Left lobe of liver (tissue), 2 donors: Measurements from ENCODE around the gene EPHA1. TPM values are rescaled to one million over a fixed set of nuclear protein-coding genes. Genes with fewer than 3 reads are reported as not detected.

ENCODE experiments used
- ATAC-seq: fragments of 200-7000 bp; cut with Tn5 transposase; one replicate; pipeline ENCODE4 v1.9.1; 2020; ENCODE audit warnings: mild to moderate bottlenecking, moderate library complexity
- DNase-seq: peaks from one replicate; pipeline ENCODE4 v3.0.0-alpha.2; 2020; ENCODE audit warnings: low spot score
- total RNA-seq: library from RNA; stranded (reverse); gene quantifications from one replicate; pipeline ENCODE4 v1.2.1, GENCODE V29; 2021
- donor health status: DM: no; HTN: no; CAD: no; lungs with moderate emphysema.
- donor health status: DM: no; HTN: yes; CAD: no.

EPHA1 gene
- 39.6 TPM for total RNA-seq

DNA sequence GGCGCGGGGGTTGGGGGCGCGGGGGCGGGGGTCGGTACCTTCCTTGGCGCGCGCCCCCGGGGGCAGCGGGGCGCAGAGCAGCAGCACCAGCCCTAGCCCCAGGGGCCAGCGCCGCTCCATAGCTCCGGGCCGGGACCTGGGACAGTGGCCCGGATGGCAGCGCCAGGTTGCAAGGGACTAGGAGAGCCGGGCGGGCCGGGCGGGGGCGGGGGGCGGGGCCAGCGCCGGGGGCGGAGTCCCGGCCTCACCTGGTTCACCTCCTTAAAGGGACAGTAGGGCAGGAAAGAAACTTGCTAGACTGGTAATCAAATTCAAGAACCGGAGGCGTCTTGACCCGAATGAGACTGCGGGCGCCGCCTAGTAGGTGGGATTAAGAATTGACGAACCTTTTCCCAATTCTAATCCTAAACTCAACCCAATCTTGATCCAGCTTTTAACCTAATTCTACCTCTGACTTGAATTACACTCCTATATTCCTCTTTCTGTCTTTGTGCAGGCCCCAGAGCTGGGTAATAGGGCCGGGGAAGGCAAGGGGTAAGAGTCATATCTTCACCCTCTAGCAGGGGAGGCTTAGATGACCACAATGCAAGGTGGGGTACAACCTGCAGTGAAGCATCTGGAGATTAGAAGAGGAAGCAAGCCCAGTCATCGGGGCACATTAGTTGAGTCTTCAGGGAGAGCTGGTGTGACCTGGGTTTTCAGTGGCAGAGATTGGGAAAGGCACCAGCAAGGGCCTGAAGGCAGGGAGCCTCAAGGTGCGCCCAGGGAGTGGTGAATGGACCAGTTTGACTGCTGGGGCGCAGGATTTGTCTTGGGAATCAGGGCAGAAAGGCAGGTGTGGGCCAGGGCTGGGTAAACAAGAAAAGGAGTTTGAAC, at the start of gene EPHA1:
Gene EPHA1 (minus strand): TSS at position 171 of the 876 bp plus-strand sequence. CDS start 51 bp downstream, at position 120.
- peak; percentile 89 for ATAC-seq

DNA sequence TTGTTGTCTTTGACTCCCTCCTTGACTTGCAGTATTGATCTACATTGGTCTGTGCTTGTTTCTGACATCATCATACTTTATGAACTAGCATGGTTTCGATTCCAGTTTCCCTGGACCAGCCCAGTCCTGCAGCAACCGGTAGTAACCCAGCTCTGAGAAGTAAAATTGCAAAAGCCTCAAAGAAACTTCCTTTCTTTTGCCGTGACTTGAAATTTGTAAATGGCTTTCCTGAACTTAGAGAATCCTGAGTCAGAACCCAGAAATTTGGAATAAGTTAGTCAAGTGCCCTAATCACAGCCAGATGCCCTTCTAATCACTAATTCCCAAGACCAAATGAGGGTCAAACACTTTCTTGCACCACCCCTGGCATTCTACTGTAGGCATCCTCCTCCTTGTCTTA, 49.6 kb upstream of the EPHA1 start:
- ATAC-seq = no peak
- no peak for DNase-seq

More for the DNA sequence above, at the start of gene EPHA1:
- DNase-seq = peak; percentile 80

DNA sequence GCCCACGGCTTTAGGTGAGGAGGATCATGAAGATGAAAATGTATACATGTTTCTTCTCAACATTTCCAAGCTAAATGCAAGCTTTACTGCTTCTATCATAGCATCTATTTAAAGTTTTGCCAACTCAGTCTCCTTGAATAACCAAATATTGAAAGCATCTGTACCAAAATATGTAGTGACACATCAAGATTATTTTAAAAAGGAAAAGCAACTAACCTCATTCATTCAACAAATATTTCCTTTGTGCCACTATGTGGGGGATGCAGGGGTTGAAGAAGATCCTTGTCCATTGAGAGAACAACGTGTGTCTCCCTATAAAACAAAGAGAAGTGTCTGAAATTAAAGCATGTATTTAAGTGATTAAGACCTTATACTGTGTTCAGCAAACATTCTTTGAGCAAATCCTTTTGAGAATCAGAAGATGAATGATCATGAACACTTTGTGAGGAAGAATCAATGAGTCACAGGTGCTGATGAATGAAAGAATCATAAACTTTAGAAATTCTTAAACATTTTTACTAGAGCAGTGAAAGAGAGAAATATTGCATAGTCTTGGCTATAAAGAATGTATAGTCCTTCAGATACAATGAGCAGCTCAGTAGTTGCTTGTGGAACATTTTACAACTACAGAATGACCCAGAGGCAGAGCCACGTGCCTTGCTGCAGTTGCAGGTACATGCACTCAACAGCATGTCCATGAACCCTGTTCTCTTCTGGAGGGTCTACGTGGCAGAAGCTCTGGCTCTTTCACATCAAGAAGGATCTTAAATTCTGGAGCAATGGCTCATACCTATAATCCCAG, 48.5 kb upstream of the EPHA1 start:
- DNase-seq (no peak), ATAC-seq (no peak)

DNA sequence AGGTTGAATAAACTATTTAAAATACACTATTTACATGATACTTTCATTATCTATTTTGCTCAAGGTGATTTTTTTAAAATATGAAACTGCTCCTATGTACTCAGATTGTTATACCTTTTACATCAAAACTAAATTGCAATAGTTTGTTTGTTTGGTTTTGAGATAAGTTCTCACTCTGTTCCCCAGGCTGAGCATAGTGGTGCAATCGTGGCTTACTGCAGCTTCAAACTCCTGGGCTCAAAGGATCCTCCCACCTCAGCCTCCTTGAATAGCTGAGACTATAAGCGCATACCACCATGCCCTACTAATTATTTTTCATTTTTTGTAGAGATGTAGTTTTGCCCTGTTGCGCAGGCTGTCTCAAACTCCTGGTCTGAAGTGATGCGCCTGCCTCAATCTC, 47.3 kb upstream of the EPHA1 start:
- ATAC-seq (no peak), DNase-seq (no peak)

DNA sequence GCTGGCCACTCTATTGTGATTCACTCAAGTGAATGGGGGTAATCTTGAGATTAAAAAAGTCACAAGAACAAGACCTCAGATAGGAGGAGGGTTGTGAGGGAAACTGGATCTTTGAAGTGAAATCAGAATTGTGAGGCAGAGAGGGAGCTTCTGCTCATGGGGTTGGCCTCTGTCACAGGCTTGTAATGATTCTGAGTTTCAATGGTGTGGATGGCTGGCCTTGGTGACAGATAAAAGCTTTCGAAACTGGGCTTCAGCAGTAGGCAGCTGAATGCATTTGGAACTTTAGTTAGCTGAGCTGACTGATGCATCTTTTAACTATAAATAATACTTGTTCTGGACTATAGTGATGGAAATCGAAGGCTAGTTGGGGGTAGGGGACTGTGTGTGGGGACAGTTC, 46.8 kb upstream of the EPHA1 start:
- ATAC-seq (no peak), DNase-seq (no peak)

DNA sequence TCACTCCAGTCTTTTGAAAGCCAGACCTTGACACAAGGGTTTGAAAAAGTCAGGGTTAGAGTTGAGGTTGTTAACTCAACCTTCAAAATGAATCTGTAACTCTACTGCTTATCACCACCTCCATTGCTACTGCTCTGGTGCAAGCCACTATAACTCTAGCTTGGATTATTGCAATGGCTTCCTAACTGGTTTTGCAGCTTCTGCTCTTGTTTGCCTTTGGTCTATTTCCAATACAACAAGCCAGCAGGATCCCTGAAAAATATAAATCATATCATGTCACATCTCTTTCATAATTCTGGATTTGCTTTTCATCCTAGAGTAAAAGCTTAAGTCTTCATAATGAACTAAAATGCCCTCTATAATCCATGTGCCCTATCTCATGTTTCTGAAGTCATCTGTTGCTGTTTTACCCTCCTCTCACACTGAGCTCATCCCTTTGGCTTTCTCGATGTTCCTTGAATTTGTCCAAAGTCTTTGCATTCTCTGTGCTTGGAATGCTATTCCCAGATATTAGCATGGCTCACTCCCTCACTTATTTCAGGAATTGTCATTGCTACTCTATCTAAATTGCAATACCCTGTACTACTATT, 45.5 kb upstream of the EPHA1 start:
- ATAC-seq = no peak

DNA sequence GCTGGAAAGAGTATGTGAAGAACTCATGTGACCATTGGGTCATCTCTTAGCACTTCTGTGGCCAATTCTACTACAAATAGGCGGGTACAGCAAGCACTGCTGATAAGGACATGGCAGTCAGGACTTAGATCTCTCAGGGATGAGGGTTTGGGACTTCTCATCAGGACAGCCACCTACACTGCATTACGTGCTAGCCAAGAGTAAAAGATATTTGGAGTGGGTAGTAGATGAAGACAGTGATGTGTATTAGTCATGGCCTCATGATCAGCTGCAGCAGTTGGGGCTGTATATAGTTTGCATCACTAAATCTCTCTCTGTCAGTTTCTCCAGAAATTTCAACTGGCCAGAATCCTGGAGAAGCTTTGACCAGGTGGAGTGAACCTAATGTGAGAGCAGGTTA, 43.8 kb upstream of the EPHA1 start:
- DNase-seq (no peak), ATAC-seq (no peak)

More for the DNA sequence above, 45.5 kb upstream of the EPHA1 start:
- DNase-seq = no peak

DNA sequence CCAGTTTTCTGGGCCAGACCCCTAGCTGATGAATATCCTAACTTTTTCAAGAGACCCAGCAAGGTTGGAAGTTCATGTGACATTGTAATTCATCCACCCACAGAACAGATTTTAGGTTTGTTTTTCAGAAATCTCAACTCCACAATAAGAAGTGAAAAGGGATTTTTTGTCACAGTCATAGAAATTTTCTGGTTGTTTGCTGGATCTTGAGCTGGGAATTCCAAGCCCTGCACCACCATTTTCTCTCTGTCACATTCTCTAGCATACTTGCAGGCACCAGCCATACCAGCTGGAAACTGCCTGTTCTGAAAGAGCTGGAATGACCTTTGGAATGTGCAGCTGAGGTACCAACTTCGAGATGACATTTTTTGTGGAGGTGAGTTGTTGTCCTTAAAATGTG, 43.1 kb upstream of the EPHA1 start:
- ATAC-seq (no peak), DNase-seq (no peak)

DNA sequence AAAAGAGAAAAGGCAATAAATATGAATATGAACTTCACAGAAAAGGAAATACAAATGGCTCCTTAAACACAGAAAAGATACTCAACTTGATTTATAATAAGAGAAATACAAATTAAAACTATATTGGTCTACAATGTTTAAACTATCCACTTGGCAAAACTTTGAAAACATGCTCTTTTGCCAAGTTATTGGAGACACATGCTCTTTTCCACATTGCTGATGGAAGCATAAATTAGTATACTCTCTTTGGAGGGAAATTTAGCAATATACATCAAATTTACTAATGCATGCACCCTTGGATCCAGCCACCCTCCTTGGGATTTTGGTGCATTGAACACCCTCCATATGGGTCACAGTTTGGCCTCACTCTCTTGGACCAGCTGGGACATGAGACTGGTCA, 42.5 kb upstream of the EPHA1 start:
- no peak for ATAC-seq
- DNase-seq = no peak

DNA sequence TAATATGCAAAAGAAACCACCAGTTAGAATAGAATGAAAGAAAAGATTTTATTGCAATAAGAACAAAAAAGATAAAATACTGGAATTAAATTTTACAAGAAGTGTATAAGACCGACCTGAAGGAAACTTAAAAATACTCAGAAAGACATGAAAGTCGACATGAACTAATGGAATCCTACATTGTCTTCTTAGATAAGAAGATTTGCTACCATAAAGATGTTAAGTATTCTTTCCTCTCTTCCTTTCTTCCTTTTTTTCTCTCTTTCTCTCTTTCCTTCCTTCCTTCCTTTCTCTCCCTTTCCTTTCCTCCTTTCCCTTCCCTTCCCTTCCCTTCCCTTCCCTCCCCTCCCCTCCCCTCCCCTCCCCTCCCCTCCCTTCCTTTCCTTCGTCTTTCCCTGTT, 41.1 kb upstream of the EPHA1 start:
- no peak for DNase-seq
- ATAC-seq = no peak

DNA sequence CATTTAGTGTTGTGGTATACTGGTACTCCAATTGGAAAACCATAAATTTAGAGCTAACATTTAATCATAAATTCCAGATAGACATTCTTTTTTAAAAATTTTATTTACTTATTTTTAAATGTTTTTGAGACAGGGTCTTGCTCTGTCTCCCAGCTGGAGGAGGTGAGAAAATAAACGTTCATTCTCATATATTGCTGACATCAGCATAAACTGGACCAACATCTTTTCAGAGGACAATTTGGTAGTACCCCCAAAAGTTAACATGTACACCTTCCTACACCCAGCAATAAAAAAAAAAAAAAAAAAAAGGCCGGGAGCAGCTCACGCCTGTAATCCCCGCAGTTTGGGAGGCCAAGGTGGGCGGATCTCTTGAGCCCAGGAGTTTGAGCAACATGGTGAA, 39.8 kb upstream of the EPHA1 start:
- DNase-seq = no peak
- no peak for ATAC-seq

DNA sequence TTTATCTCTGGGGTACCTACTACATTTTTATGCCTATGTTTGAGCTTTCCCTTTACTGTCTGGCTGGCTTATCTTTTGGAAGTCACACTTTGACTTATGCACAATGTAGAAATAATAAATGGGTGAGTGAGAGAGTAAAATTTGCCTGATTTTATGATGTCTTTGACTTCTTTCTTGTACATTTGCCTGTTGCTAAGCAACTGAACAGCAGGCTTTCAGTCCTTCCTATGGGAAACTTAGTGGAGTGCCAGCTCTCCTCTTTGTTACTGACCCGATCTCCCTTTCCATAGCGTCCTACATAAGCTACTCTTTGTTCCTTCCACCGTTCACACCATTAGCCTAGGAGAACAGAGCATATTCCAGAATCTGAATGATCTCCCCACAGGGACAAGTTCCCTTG, 38.8 kb upstream of the EPHA1 start:
- no peak for ATAC-seq
- no peak for DNase-seq

DNA sequence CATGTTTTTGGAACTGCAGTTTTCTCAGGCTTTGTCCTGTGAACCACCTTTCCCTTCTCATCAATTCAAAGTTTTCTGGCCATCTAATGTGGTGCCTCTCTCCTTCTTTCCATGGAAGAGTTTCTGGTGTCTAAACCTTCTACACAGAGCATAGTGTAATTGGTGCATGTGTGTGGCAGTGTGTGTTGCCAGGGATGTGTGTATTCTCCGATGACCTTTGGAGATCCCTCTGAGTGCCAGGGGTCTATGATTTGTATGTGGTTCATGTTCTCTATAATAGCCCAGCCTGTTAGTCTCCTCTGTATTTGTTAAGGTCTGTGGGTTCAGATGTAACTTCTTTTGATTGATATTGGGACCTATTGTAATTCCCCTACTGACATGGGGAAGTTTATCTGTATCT, 36.1 kb upstream of the EPHA1 start:
- ATAC-seq = peak; percentile 51
- DNase-seq = no peak

DNA sequence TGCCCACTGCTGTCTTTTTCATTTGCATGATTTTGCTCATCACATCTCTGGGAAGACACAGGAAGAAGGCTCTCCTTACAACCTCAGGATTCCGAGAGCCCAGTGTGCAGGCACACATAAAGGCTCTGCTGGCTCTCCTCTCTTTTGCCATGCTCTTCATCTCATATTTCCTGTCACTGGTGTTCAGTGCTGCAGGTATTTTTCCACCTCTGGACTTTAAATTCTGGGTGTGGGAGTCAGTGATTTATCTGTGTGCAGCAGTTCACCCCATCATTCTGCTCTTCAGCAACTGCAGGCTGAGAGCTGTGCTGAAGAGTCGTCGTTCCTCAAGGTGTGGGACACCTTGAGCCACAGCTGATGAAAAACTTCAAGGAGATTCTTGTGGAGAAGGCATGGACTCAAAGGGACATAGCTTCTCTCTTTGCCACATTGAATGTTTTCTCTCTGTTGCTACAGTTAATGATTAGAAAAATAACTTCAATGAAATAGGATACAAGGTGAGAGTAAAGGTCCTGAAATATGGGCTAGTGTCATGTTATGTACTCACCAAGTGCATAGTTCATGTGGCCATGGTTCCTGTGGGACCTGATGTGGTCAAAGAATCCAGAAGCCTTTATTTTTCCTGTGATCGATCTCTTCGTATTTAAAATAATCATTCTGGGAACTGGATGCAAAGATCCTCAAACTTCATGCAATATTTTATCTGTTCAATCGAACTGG, 35.6 kb upstream of the EPHA1 start:
- peak; percentile 89 for ATAC-seq

DNA sequence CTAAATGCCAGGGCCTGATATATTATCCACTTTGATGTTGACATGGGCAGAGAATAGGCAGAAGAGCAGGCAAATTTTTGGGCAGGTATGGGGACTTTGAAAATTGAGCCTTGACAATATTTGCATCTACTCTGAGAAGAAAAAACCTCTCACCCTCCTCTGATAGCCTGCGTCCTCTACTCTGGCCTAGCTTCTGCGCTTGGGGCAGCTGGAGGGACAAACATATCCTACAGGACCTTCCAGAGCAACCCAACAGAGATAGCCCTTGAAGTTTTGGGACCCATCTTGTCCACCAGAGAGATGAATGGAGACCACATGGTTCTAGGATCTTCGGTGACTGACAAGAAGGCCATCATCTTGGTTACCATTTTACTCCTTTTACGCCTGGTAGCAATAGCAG, 34.5 kb upstream of the EPHA1 start, which contains the start of gene TAS2R60:
Gene TAS2R60 (plus strand): TSS at position 301 of the 400 bp plus-strand sequence. CDS start 0 bp downstream, at position 301.
- DNase-seq (no peak), ATAC-seq (no peak)

More for the DNA sequence above, 35.6 kb upstream of the EPHA1 start:
- DNase-seq = no peak

DNA sequence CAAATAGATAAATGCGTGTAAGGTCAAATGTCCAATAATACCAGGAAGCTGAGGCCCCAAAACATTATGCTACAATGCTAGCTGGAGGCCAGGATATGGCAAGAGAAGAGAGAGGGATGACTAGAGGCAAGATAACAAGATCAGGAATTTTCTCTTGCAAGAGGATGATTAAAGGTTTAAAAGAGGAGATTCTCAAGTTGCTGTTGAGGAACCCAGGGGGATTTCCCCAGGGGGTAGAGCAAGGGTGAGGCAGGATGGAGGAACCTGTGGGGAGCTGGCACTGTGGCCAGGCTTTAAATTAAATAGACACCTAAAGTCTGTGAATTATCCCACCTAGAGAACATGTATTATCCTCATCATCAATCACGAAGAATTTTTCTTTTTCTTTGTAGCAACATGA, 31.2 kb upstream of the EPHA1 start:
- no peak for DNase-seq
- no peak for ATAC-seq

DNA sequence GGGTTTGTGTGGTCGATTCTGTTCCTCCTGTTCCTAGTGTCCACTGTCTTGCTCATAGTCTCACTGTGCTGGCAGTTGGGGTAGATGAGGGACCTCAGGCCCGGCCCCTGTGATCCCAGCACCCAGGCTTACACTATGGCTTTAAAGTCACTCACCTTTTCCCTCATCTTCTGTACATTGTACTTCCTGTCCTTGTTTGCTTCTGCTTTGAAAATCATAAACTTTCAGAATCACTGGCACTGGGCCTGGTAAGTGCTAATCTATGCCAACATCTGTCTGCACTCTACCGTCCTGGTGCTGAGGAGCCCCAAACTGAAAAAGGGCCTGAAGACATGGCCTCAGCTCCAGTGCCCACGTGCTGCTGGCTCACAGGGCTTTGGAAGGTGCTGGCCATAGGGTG, 28.9 kb upstream of the EPHA1 start:
- DNase-seq (no peak), ATAC-seq (peak; percentile 11)

DNA sequence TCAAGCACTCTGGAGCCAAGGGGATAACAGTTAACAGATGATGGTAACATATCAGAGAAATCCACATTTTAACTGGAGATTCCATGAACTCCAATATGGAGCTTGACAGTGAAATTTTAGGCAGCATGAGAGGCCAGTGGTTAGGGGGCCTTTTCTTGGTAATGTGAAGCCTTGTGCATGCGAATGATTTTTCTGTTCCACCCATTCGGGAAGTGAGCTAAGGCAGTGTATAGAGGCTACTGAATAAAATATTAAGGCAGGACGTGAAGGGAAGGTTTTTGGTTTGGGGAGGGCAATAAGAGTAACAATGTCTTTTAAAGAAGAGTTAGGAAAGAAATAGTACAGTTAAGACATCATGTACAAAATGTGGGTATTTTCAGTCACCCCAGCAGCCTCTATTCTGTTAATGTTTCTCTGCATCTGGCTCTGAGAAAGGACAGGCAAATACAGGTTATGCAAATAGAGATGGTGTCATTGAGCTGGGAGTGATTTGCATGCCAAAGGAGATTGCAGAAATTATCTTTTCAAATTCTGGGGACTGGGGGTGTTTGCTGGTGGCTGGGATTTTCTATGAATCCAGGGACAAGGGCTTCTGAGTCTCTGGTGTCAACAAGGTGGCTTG, 27.8 kb upstream of the EPHA1 start:
- ATAC-seq (peak; percentile 80), DNase-seq (no peak)

DNA sequence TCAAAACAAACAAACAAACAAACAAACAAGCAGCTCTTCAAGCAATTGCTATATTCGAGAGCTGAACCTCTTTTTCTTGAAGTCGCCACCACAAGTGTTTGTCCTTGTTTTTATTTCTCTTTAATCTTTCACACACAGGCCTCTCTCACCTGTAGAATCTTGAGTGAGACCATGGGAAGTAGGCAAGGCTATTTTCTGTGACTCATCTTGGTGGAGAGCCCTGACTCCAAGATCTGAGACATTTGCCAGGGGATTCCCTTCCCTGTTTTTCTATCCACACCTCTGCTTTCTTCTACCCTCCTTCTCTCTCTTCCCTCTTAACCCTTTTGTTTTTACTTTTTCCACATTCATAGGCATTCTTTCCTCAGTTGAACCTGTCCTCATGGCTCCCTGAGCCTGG, 26.6 kb upstream of the EPHA1 start:
- DNase-seq = no peak
- ATAC-seq = no peak

DNA sequence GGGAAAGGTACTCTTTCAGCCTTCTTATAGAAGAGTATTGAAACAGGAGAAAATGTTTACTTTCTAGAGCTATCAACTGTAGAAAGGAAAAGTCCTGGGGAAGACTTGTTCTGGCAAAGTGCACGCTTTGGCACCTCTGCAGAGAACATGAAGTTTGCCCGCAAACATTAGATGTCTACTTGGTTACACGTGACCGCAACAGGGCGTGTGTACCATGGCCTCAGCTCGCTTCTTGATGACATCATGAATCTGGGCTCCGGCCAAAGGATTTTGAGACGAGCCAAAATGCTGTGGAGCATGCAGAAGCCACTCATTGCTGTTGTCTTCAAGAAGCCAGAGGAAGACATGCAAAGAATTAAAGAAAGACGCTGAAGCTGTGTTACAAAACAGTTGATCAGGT, 26.0 kb upstream of the EPHA1 start:
- DNase-seq (peak; percentile 96), ATAC-seq (peak; percentile 82)
